ENCODE measurements around the gene IQCH. TPM values are rescaled to one million over a fixed set of nuclear protein-coding genes. Genes with fewer than 3 reads are reported as not detected.

IQCH gene
- total RNA-seq, 2 experiments from 2014 or later: 1.2 to 1.7 TPM

- H3K9me3 Mint-ChIP-seq: peaks cover 2% of the 10 kb centered on the region
- intact Hi-C loops (cut with micrococcal nuclease): loop anchor here (10.0 kb wide), 1 partner anchor 222 kb away; no protein-coding TSS in a partner anchor
- H3K27ac Mint-ChIP-seq: peak within 1 kb of the TSS; percentile 96
- DNase-seq: peak; percentile 81
- H3K36me3 Mint-ChIP-seq (ENCODE audit: low read depth): peaks cover 3% of the 10 kb centered on the region
- ChIA-PET POLR2A (interaction anchor here (1.0 to 1.5 kb wide), 7 partner anchors 12 to 213 kb away, joined by 3 to 5 read pairs (median 3); partner anchors contain the start of gene C15orf61), CTCF (interaction anchor here (1.3 kb wide), 1 partner anchor 21 kb away, joined by 4 read pairs; no protein-coding TSS in a partner anchor)
- peak within 1 kb of the TSS; percentile 95 for H3K4me3 Mint-ChIP-seq
- H3K4me1 Mint-ChIP-seq (ENCODE audit: low read depth): peaks cover 54% of the 10 kb centered on the region
- H3K27me3 Mint-ChIP-seq: no peaks in the 10 kb centered on the region
- peak; percentile 61 for ATAC-seq
- TF ChIP-seq CTCF (IDR thresholded peaks at IDR 0.05): no peak
These were observed 288.1 kb downstream of the IQCH start, which contains the start of gene MAP2K5 for GRCh38 chr15:67542420-67543347. Gene MAP2K5, plus strand, starts transcription at chr15:67542703. Its CDS starts 633 bp downstream, at chr15:67543336.

- peak overlapping the region; percentile 95 for H3K4me3 Mint-ChIP-seq
- POLR2A ChIA-PET: interaction anchor here (1.5 kb wide), 1 partner anchor 13 kb away, joined by 3 read pairs; no protein-coding TSS in a partner anchor
- H3K4me1 Mint-ChIP-seq (ENCODE audit: low read depth): peaks cover 55% of the 10 kb centered on the region
- H3K27me3 Mint-ChIP-seq: no peaks in the 10 kb centered on the region
- peaks cover 6% of the 10 kb centered on the region for H3K36me3 Mint-ChIP-seq (ENCODE audit: low read depth)
- H3K9me3 Mint-ChIP-seq: peaks cover 2% of the 10 kb centered on the region
- DNase-seq (no peak), ATAC-seq (no peak)
- TF ChIP-seq CTCF (IDR thresholded peaks at IDR 0.05): no peak
- intact Hi-C loops (cut with micrococcal nuclease): loop anchor here (10.0 kb wide), 1 partner anchor 221 kb away; no protein-coding TSS in a partner anchor
- CTCF ChIA-PET: no interaction called here
- peak overlapping the region; percentile 92 for H3K27ac Mint-ChIP-seq
These were observed 288.7 kb downstream of the IQCH start for GRCh38 chr15:67543348-67543718.

GRCh38 chr15:67544475-67544874 is 289.9 kb downstream of the IQCH start:
- Mint-ChIP-seq H3K27ac (no peak overlapping the region), H3K27me3 (no peaks in the 10 kb centered on the region), H3K9me3 (no peaks in the 10 kb centered on the region), H3K4me3 (peak overlapping the region; percentile 3), H3K4me1 (ENCODE audit: low read depth) (peaks cover 51% of the 10 kb centered on the region), H3K36me3 (ENCODE audit: low read depth) (peaks cover 6% of the 10 kb centered on the region)
- no peak for ATAC-seq
- no peak for TF ChIP-seq CTCF (IDR thresholded peaks at IDR 0.05)
- intact Hi-C loops (cut with micrococcal nuclease): loop anchor here (10.0 kb wide), 1 partner anchor 220 kb away; no protein-coding TSS in a partner anchor
- ChIA-PET CTCF (interaction anchor here (1.4 kb wide), 1 partner anchor 292 kb away, joined by 3 read pairs; no protein-coding TSS in a partner anchor), POLR2A (no interaction called here)
- DNase-seq: no peak

DNA sequence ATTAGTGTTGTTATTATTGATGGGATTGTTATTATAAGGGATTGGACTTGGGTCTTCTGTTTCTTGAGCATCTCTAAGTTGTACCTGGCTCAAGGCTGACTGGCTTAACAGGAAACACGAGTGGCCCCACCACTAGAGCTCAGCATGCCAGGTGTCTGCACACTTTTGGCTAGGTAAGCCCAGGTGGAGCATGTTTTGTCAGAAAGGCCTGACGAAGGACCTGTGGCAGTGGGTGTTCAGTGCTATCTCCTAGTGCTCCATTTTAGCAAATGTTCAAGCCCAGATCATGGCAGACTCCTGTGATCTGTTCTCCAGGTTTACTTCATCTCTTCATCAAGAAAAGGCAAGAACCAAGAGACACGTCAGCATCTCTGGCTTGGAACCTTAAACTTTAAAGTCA is 291.3 kb downstream of the IQCH start:
- Mint-ChIP-seq H3K4me1 (ENCODE audit: low read depth) (peaks cover 42% of the 10 kb centered on the region), H3K4me3 (no peak overlapping the region), H3K27ac (no peak overlapping the region), H3K9me3 (no peaks in the 10 kb centered on the region), H3K27me3 (no peaks in the 10 kb centered on the region), H3K36me3 (ENCODE audit: low read depth) (peaks cover 12% of the 10 kb centered on the region)
- ATAC-seq: no peak
- TF ChIP-seq CTCF (IDR thresholded peaks at IDR 0.05): no peak
- intact Hi-C loops (cut with micrococcal nuclease): loop anchor here (10.0 kb wide), 1 partner anchor 219 kb away; no protein-coding TSS in a partner anchor
- DNase-seq: no peak
- POLR2A ChIA-PET: no interaction called here
- CTCF ChIA-PET: interaction anchor here (0.7 kb wide), 1 partner anchor 45 kb away, joined by 3 read pairs; no protein-coding TSS in a partner anchor
